GM12801 (cell line): ENCODE measurements around the gene ATF6B.

Source experiments
- CTCF ChIP-seq: IDR thresholded peaks from one replicate; pipeline ENCODE4 v1.5.1; 2011; ENCODE audit warnings: control low read depth; ENCODE audit not compliant: insufficient read length; ENCODE audit errors: extremely low read depth

The ATF6B gene

GRCh38 chr6:32153564-32154513, 25.8 kb upstream of the ATF6B start, which contains the start of gene PPT2:
Gene PPT2, plus strand, starts transcription at chr6:32154141. Its CDS starts 454 bp downstream, at chr6:32154595.
- no peak for TF ChIP-seq CTCF

- no peak for TF ChIP-seq CTCF
Observed at GRCh38 chr6:32152769-32153563, 24.9 kb upstream of the ATF6B start.

GRCh38 chr6:32151863-32152768, 24.1 kb upstream of the ATF6B start, which contains the start of gene PRRT1:
Gene PRRT1, minus strand, starts transcription at chr6:32151939. Its CDS starts 112 bp downstream, at chr6:32151827.
- TF ChIP-seq CTCF: no peak

- no peak for TF ChIP-seq CTCF
Observed at GRCh38 chr6:32151181-32151862, 23.3 kb upstream of the ATF6B start.

- no peak for TF ChIP-seq CTCF
Observed at GRCh38 chr6:32149932-32150870, 22.2 kb upstream of the ATF6B start.
